ENCODE measurements around the gene ZNF169.
"Not testable (repeated sequence)": the region's sequence is repeated elsewhere in the genome, so short reads cannot be mapped to it uniquely, and the experiment has no call there.

Gene ZNF169

GRCh38 chr9:94348754-94349153 is 89.7 kb downstream of the ZNF169 start:
- DNase-seq, result not testable (repeated sequence)
